H9 (cell line): ENCODE results near the gene NOS1AP. TPM values are rescaled to one million over a fixed set of nuclear protein-coding genes. Genes with fewer than 3 reads are reported as not detected.

Source experiments
- DNase-seq: peaks from one replicate; pipeline ENCODE4 v3.0.0-alpha.2; 2017
- H2AFZ ChIP-seq: one replicate; pipeline ENCODE4 v1.6.1; 2013; ENCODE audit warnings: mild to moderate bottlenecking, low read length, control low read depth, moderate library complexity
- H2AK5ac ChIP-seq: 2 replicates; pipeline ENCODE4 v1.6.1; 2013; ENCODE audit warnings: low read length, control low read depth, mixed read lengths; ENCODE audit not compliant: insufficient read length
- H2BK120ac ChIP-seq: one replicate; pipeline ENCODE4 v1.6.1; 2013; ENCODE audit warnings: low read depth, mild to moderate bottlenecking, low read length, control low read depth, inconsistent platforms; ENCODE audit not compliant: poor library complexity, severe bottlenecking
- H2BK12ac ChIP-seq: 2 replicates; pipeline ENCODE4 v1.6.1; 2013; ENCODE audit warnings: low read length, control low read depth, mixed read lengths, low read depth; ENCODE audit not compliant: insufficient read length
- H2BK15ac ChIP-seq: 2 replicates; pipeline ENCODE4 v1.6.1; 2013; ENCODE audit warnings: low read depth, low read length, control low read depth
- H2BK20ac ChIP-seq: one replicate; pipeline ENCODE4 v1.6.1; 2013; ENCODE audit warnings: low read depth, mild to moderate bottlenecking, low read length, control low read depth, inconsistent platforms; ENCODE audit not compliant: poor library complexity, severe bottlenecking
- H2BK5ac ChIP-seq: 2 replicates; pipeline ENCODE4 v1.6.1; 2013; ENCODE audit warnings: low read length, control low read depth, mixed read lengths; ENCODE audit not compliant: insufficient read length
- H3K14ac ChIP-seq: 2 replicates; pipeline ENCODE4 v1.6.1; 2013; ENCODE audit warnings: low read length, control low read depth; ENCODE audit not compliant: insufficient read depth
- H3K18ac ChIP-seq: 2 replicates; pipeline ENCODE4 v1.6.1; 2013; ENCODE audit warnings: low read depth, mild to moderate bottlenecking, mixed read lengths, low read length, control low read depth; ENCODE audit not compliant: insufficient read length
- H3K23ac ChIP-seq: 2 replicates; pipeline ENCODE4 v1.6.1; 2013; ENCODE audit warnings: low read length, control low read depth, mixed read lengths, low read depth; ENCODE audit not compliant: insufficient read length
- H3K23me2 ChIP-seq: 2 replicates; pipeline ENCODE4 v1.6.1; 2013; ENCODE audit warnings: low read depth, mild to moderate bottlenecking, mixed read lengths, low read length, control low read depth; ENCODE audit not compliant: insufficient read length, poor library complexity, severe bottlenecking
- H3K27ac ChIP-seq: 2 replicates; pipeline ENCODE4 v1.5.1; 2013; ENCODE audit warnings: low read length, control low read depth, mixed read lengths, low read depth; ENCODE audit not compliant: insufficient read length
- H3K27me3 ChIP-seq: 2 replicates; pipeline ENCODE4 v1.6.1; 2013; ENCODE audit warnings: low read length, control low read depth, inconsistent platforms; ENCODE audit not compliant: insufficient read depth
- H3K4ac ChIP-seq: 2 replicates; pipeline ENCODE4 v1.6.1; 2013; ENCODE audit warnings: low read depth, mild to moderate bottlenecking, control low read depth, inconsistent platforms, low read length, moderate library complexity
- H3K4me1 ChIP-seq: 2 replicates; pipeline ENCODE4 v1.6.1; 2013; ENCODE audit warnings: low read length, control low read depth, inconsistent platforms; ENCODE audit not compliant: insufficient read depth
- H3K4me2 ChIP-seq: 2 replicates; pipeline ENCODE4 v1.6.1; 2013; ENCODE audit warnings: low read length, control low read depth, mixed read lengths; ENCODE audit not compliant: insufficient read length, insufficient read depth
- H3K56ac ChIP-seq: 2 replicates; pipeline ENCODE4 v1.6.1; 2013; ENCODE audit warnings: low read depth, mild to moderate bottlenecking, mixed read lengths, low read length, control low read depth; ENCODE audit not compliant: insufficient read length
- H3K79me1 ChIP-seq: 2 replicates; pipeline ENCODE4 v1.6.1; 2013; ENCODE audit warnings: low read depth, mild to moderate bottlenecking, moderate library complexity, low read length, control low read depth, inconsistent platforms; ENCODE audit not compliant: insufficient read depth, poor library complexity, severe bottlenecking
- H3K79me2 ChIP-seq: 2 replicates; pipeline ENCODE4 v1.6.1; 2013; ENCODE audit warnings: low read length, control low read depth, inconsistent platforms; ENCODE audit not compliant: insufficient read depth
- H3K9ac ChIP-seq: 2 replicates; pipeline ENCODE4 v1.6.1; 2013; ENCODE audit warnings: low read length, control low read depth, mixed read lengths; ENCODE audit not compliant: insufficient read length; ENCODE audit errors: extremely low read depth
- H3K9me3 ChIP-seq: one replicate; pipeline ENCODE4 v1.6.1; 2013; ENCODE audit warnings: low read depth, low read length, inconsistent platforms; ENCODE audit not compliant: control insufficient read depth
- H3T11ph ChIP-seq: one replicate; pipeline ENCODE4 v1.6.1; 2013; ENCODE audit warnings: mild to moderate bottlenecking, low read length, control low read depth, inconsistent platforms
- H4K20me1 ChIP-seq: one replicate; pipeline ENCODE4 v1.6.1; 2013; ENCODE audit not compliant: control insufficient read depth, insufficient read length, insufficient read depth
- H4K5ac ChIP-seq: 2 replicates; pipeline ENCODE4 v1.6.1; 2013; ENCODE audit warnings: low read depth, mild to moderate bottlenecking, mixed read lengths, low read length, control low read depth; ENCODE audit not compliant: insufficient read length
- H4K8ac ChIP-seq: replicated peaks from 2 replicates; pipeline ENCODE4 v1.6.1; 2013; ENCODE audit warnings: low read length, control low read depth, mixed read lengths, low read depth; ENCODE audit not compliant: insufficient read length
- H4K91ac ChIP-seq: 2 replicates; pipeline ENCODE4 v1.6.1; 2013; ENCODE audit warnings: low read depth, mild to moderate bottlenecking, moderate library complexity, mixed read lengths, low read length, control low read depth; ENCODE audit not compliant: insufficient read length
- H3K27ac Mint-ChIP-seq, 3 experiments: 2 replicates in 2 of 3; 3 replicates in 1 of 3; pipeline ENCODE4 v1.8.0; 2020 to 2021; ENCODE audit warnings: mixed read lengths in 3 of 3, mild to moderate bottlenecking in 1 of 3, moderate library complexity in 1 of 3
- H3K27me3 Mint-ChIP-seq: 2 replicates; pipeline ENCODE4 v1.8.0; 2021; ENCODE audit warnings: low read depth, mild to moderate bottlenecking, moderate library complexity, mixed read lengths
- H3K36me3 Mint-ChIP-seq, 3 experiments: 2 replicates in 2 of 3; 3 replicates in 1 of 3; pipeline ENCODE4 v1.8.0; 2020 to 2021; ENCODE audit warnings: low read depth in 3 of 3, mixed read lengths in 3 of 3; ENCODE audit not compliant: insufficient read depth in 1 of 3
- H3K4me1 Mint-ChIP-seq, 2 experiments: 2 replicates each; pipeline ENCODE4 v1.8.0; 2020; ENCODE audit warnings: mixed read lengths in 2 of 2
- H3K4me3 Mint-ChIP-seq, 2 experiments: 2 replicates in 1 of 2; 3 replicates in 1 of 2; pipeline ENCODE4 v1.8.0; 2020 to 2021; ENCODE audit warnings: mild to moderate bottlenecking in 2 of 2, mixed read lengths in 2 of 2, moderate library complexity in 1 of 2
- H3K9me3 Mint-ChIP-seq, 2 experiments: 2 replicates in 1 of 2; 3 replicates in 1 of 2; pipeline ENCODE4 v1.8.0; 2020; ENCODE audit warnings: mild to moderate bottlenecking in 2 of 2, mixed read lengths in 2 of 2, moderate library complexity in 1 of 2
- WGBS: extraction: QIAGEN DNeasy Blood & Tissue Kit; methylation state at CpG from one replicate; pipeline ENCODE4 v1.1.7; 2013; ENCODE audit warnings: missing lambda C conversion rate, low lambda C conversion rate, mixed read lengths; ENCODE audit not compliant: insufficient read length; ENCODE audit errors: extremely low coverage; 5-methylcytosine and 5-hydroxymethylcytosine counted together
- total RNA-seq: library from RNA; stranded (reverse); gene quantifications from 2 replicates; pipeline ENCODE4 v1.2.1, GENCODE V29; 2021
- TF ChIP-seq, protein P1 (sequence below): fragments of 200-600 bp; sonication (generic); conservative IDR thresholded peaks from 3 replicates; pipeline ENCODE4 v1.8.0; 2021; ENCODE audit warnings: antibody characterized with exemption, mild to moderate bottlenecking

Gene NOS1AP
- total RNA-seq, 1 experiment from 2014 or later = 8.4 TPM

DNA sequence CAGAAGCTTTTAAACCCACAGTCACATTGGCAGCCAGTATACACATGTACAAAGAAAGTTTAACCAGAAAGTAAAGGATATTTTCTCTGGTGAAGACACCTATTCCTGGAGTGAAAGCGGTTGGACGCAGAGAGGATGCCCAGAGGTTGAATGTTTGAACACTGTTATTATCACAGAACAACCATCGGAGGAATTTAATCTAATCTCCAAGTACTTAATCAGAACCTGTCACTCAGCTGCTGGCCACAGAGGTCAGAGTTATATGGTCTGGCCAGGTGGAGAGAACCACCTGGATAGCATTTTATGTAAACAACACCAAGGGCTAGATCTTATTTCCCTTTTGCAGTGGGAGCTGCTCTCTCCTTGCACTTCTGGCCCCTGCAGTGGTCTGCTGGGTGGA lies 277.8 kb downstream of the NOS1AP start:
- H2BK120ac ChIP-seq = no peak overlapping the region
- no peaks in the 10 kb centered on the region for H3K9me3 ChIP-seq
- no peaks in the 10 kb centered on the region for H3K27me3 Mint-ChIP-seq
- H2BK15ac ChIP-seq = no peak overlapping the region
- DNase-seq = no peak
- H3K9ac ChIP-seq = no peak overlapping the region
- H3T11ph ChIP-seq = no peak overlapping the region
- no peak overlapping the region for H3K23ac ChIP-seq
- H3K4me2 ChIP-seq = no peak overlapping the region
- H2BK20ac ChIP-seq = no peak overlapping the region
- no peaks in the 10 kb centered on the region for H3K79me1 ChIP-seq
- no peak overlapping the region for H3K18ac ChIP-seq
- TF ChIP-seq, protein P1, sequence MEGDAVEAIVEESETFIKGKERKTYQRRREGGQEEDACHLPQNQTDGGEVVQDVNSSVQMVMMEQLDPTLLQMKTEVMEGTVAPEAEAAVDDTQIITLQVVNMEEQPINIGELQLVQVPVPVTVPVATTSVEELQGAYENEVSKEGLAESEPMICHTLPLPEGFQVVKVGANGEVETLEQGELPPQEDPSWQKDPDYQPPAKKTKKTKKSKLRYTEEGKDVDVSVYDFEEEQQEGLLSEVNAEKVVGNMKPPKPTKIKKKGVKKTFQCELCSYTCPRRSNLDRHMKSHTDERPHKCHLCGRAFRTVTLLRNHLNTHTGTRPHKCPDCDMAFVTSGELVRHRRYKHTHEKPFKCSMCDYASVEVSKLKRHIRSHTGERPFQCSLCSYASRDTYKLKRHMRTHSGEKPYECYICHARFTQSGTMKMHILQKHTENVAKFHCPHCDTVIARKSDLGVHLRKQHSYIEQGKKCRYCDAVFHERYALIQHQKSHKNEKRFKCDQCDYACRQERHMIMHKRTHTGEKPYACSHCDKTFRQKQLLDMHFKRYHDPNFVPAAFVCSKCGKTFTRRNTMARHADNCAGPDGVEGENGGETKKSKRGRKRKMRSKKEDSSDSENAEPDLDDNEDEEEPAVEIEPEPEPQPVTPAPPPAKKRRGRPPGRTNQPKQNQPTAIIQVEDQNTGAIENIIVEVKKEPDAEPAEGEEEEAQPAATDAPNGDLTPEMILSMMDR = no peak
- H4K5ac ChIP-seq = no peak overlapping the region
- H3K4me1 ChIP-seq = no peaks in the 10 kb centered on the region
- no peaks in the 10 kb centered on the region for H3K79me2 ChIP-seq
- H3K27ac Mint-ChIP-seq = no peak overlapping the region; a peak in 1 of 7 replicates
- no peak overlapping the region for H2AK5ac ChIP-seq
- no peak overlapping the region for H3K4me3 Mint-ChIP-seq
- no peaks in the 10 kb centered on the region for H3K9me3 Mint-ChIP-seq
- H4K91ac ChIP-seq = no peak overlapping the region
- H3K27me3 ChIP-seq = no peaks in the 10 kb centered on the region
- no peak overlapping the region for H2BK5ac ChIP-seq
- no peak overlapping the region for H4K8ac ChIP-seq
- H3K4ac ChIP-seq = no peak overlapping the region
- WGBS = no CpG with 5 or more reads among the region's 3 CpGs
- peaks cover 5 to 16% (median 8%) of the 10 kb centered on the region in 3 experiments; a peak in 6 of 7 replicates for H3K36me3 Mint-ChIP-seq
- H3K27ac ChIP-seq = no peak overlapping the region
- H3K4me1 Mint-ChIP-seq = peaks cover 5 to 6% of the 10 kb centered on the region in 2 experiments
- H4K20me1 ChIP-seq = no peaks in the 10 kb centered on the region
- no peak overlapping the region for H3K56ac ChIP-seq
- H3K14ac ChIP-seq = no peak overlapping the region
- H2BK12ac ChIP-seq = no peak overlapping the region
- no peaks in the 10 kb centered on the region for H3K23me2 ChIP-seq
- no peak overlapping the region for H2AFZ ChIP-seq
